GM18498 (cell line): ENCODE results near the gene SELPLG.
"Not testable (repeated sequence)": the region's sequence is repeated elsewhere in the genome, so short reads cannot be mapped to it uniquely, and the experiment has no call there.

Source experiments
- ATAC-seq: cut with Tn5 transposase; IDR thresholded peaks from one replicate; pipeline ENCODE4 v1.9.1; 2021; ENCODE audit warnings: mild to moderate bottlenecking, moderate library complexity; ENCODE audit not compliant: unreplicated experiment

SELPLG gene

DNA sequence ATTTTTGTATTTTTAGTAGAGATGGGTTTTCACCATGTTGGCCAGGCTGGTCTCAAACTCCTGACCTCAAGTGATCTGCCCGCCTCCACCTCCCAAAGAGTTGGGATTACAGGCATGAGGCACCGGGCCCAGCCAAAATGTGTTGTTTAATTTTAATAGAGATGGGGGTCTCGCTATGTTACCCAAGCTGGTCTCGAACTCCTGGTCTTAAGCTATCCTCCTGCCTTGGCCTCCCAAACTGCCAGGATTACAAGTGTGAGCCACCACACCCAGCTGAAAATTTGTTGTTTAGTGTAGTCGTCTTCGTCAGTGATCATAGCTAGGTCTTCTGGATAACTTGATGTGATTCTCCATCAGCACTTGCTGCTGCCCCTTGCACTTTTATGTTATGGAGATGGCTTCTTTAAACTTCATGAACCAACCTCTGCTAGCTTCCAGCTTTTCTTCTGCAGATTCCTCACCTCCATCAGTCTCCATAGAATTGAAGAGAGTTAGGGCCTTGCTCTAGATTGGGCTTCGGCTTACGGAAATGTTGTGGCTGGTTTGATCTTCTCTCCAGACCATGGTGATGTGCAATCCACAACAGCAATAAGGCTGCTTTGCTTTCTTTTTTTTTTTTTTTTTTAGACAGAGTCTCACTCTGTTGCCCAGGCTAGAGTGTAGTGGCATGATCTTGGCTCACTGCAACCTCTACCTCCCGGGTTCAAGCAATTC is 58.3 kb downstream of the SELPLG start:
- ATAC-seq, result no peak

- not testable (repeated sequence) for ATAC-seq
Measured at GRCh38 chr12:108574276-108574675, 59.4 kb downstream of the SELPLG start.

- peak; percentile 26 for ATAC-seq
Measured at GRCh38 chr12:108573317-108573716, 60.4 kb downstream of the SELPLG start.

- ATAC-seq, result no peak
Measured at GRCh38 chr12:108572166-108572790, 61.4 kb downstream of the SELPLG start.
